Activated CD4-positive, alpha-beta T cell treated with anti-CD3 and anti-CD28 coated beads, Interleukin-2, amount 50 U/mL, for 4 hours (primary cell): ENCODE measurements around the gene VENTX.
"Not testable (repeated sequence)": the region's sequence is repeated elsewhere in the genome, so short reads cannot be mapped to it uniquely, and the experiment has no call there.

Experiments used
- DNase-seq, 2 experiments: peaks; one replicate each; pipeline ENCODE4 v3.0.0-alpha.2; 2020

Gene VENTX

GRCh38 chr10:133258818-133259601 is 21.4 kb downstream of the VENTX start:
- DNase-seq: peak; percentile 87 to 89

- DNase-seq: no peak
Measured at GRCh38 chr10:133259602-133259989, 21.9 kb downstream of the VENTX start.

- DNase-seq: peak; percentile 48 to 57
Measured at GRCh38 chr10:133260895-133261725, 23.5 kb downstream of the VENTX start.

DNA sequence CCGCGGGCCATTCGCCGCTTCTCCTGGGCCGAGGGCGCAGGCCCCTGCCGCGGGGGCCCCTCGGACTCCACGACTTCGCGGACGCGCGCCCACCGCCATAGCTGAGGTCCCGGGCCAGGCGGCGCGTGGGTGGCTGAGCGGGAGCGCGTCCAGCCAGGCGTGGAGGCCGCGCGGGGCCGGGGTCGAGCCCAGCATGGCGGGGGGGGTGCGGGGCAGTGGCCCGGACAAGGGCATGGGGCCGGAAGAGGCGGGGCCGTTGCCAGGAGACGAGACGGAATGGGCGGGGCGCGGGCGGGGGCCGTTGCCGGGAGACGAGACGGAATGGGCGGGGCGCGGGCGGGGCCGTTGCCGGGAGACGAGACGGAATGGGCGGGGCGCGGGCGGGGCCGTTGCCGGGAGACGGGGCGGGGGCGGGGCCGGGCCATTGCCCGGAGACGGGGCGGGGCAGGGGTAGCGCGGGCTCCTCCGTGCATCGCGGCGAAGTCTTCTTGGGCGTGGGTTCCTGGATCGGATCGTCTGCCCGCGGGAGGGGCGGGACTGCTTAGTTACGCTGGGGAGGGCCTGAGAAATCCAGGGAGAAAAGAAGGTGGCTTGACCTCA is 24.2 kb downstream of the VENTX start:
- DNase-seq: peak; percentile 80 to 82

GRCh38 chr10:133262696-133263095 is 25.0 kb downstream of the VENTX start:
- no peak for DNase-seq

- DNase-seq: no peak
Measured at GRCh38 chr10:133263674-133264073, 26.0 kb downstream of the VENTX start.

- DNase-seq: no peak
Measured at GRCh38 chr10:133264461-133264860, 26.8 kb downstream of the VENTX start.

DNA sequence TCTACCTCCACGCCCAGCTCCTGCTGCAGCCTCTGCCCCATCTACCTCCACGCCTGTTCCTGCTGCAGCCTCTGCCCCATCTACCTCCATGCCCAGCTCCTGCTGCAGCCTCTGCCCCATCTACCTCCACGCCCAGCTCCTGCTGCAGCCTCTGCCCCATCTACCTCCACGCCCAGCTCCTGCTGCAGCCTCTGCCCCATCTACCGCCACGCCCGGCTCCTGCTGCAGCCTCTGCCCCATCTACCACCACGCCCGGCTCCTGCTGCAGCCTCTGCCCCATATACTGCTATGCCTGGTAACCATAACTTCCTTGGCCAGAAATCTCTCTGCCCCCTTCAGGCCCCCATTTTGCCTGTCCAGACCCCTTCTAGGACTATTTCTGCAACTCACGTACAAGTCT is 27.4 kb downstream of the VENTX start:
- not testable (repeated sequence) for DNase-seq

DNA sequence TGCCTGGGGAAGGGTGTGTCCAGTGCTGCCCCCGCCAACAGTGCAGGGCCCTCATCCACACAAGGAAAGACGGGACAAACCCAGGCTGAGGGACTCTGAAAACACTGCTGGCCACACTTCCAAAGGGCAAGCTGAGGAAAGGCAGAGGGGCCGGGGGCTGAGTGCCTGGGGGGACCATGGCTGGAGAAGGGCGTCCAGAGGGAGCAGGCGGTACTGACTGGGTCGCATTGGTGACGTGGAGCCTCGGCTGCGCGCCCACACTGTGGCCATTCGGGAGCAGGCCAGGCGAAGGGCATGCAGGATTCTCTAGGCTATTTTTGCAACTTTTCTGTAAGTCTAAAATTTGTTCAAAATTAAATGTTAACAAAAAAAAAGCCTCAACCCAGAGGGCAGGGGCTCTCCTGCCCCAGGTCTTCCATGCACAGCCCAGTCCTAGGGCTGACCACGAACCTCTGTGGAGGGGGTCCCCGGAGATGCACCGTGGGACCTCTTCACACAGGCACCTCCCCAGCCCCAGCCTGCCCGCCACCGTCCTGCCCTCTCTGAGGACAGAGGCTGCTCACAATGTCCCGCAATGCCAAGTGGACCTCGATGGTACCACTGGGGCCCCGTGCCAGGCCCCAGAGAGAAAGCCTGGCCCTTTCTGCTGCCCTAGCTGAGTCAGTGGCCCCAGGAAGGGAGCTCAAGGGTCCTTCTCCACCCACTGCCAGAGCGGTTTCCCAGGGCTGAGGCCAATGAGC is 28.6 kb downstream of the VENTX start:
- DNase-seq: no peak

- DNase-seq: no peak
Measured at GRCh38 chr10:133267293-133267692, 29.6 kb downstream of the VENTX start.

DNA sequence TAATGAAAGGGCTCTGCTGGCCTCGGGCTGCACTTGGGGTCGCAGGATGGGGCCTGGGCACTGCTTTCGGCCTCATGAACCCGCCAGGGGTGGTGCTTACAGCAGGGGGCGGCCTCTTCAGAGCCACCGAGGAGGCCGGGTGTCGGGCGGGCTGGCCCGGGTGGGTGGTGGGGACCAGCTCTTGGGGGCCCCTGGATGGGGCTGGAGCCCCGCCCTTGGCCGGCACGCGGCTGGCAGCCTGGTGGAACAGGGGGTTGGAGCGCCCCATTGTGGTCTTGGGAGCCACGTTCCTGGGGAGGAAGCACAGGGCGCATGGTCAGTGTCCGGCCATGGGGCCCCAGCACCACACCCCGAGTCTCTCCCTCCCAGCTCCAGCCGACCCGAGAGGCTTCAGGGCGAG is 30.2 kb downstream of the VENTX start:
- DNase-seq: no peak

- no peak for DNase-seq
Measured at GRCh38 chr10:133268532-133268931, 30.9 kb downstream of the VENTX start.

DNA sequence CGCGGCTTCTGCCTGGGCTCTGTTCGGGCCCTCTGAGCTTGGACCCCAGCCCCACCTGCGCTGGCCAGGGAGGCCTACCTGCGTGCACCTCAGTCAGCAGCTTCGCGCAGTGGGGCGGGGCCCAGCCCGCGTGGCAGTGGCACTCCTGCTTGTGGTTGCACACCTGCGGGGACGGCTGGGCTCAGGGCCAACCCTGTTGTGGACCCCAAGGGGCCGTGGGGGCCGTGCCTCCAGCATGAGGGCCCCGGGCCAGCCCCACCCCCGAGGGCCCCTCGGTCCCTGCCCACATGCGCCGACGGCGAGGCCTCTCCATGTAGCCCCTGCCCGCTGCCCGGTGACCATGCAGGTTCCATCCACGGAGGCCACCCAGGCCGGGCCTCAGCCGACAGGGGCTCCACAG is 31.7 kb downstream of the VENTX start:
- DNase-seq: no peak

DNA sequence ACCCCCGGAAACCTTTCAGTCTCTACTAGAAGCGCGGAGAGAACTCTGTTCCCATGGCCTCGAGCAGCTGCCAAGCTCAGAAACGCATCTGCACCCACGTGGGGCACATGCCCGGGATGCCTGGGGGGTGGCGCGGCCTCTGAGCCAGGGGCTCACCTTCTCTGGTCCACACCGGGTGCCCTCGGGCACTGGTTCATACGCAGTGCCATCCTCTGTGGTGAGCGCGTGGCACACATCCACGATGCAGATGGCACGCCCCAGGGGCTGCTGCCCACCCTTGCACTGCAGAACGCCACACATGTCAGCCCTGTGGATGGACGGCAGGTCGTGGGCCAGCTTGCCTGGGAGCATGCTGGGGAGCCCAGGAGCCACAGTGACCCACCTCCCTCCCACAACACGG is 32.5 kb downstream of the VENTX start:
- no peak for DNase-seq

DNA sequence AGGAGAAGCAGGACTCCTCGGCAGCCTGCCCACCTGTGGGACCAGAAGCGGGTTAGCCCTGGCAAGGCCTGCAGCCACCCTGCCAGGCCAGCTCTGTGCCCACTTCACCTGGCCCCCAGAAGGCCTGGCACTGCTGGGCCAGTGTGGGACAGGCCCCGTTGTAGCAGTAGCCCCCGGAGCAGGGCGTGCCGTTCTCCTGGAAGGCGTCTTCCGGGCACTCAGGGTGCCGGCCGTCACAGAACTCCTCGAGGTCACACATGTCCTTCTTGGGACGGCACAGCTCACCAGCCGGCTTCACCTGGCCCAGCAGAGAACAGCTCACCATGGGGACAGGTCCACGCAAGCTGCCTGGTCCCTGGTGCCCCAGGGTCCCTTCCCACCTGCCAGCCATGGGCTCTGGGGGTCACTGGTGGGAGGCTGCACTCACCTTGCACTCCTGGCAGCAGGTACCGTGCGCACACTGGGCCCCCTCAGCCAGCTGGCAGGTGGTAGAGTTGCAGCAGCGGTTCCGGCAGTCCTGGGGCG is 33.2 kb downstream of the VENTX start:
- no peak for DNase-seq

GRCh38 chr10:133271521-133272300 is 34.1 kb downstream of the VENTX start:
- DNase-seq: no peak

DNA sequence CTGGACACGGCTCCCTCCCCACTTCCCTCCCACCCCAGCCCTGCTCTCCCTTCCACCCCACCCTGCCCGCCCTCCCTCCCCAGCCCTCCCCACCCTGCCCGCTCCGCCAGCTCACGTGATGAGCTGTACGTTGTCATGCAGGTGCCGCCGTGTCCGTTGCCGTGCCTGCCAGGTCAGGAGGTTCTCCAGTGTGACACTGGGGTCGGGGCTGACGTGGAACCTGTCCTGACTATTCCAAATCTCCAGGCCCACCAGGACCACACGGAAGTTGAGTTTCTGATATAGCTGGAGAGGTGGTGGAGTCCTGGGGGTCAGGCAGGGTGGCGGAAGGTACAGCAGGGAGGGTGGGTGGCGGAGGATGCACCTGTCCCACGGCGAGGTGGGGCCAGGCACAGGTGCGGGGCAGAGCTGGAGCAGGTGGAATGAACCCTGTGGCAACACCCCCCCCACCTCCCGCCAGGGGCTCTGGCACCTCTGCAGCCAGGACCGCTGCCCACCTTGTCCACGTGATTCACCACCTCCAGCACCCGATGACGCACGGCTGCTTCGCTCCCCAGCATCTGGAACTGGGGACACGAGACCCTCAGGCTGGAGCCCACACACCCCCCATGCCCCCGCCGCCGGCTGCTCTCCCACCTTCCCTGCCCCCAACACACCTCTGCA is 34.8 kb downstream of the VENTX start:
- DNase-seq: no peak

DNA sequence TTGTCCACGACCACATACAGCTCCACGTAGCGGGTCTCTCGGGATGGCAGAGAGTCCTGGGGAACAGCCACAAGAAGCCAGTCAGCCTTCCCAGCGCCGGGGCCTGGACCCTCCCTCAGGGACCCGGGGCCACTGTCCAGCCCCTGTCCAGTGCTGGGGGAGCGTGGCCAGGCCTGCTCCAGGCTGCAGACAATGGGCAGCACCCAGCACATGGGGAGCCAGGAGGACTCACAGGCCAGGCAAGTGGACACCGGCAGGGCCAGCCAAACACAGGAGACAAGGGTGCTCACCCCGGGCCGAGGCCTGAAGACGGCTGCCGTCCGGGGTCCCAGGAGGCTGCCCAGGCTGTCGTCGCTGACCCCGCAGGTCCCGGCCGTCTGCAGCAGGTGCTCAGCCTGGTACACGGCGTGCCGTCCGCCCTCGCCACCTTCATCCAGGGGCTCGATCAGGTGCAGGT is 35.3 kb downstream of the VENTX start:
- no peak for DNase-seq

GRCh38 chr10:133273534-133274143 is 36.0 kb downstream of the VENTX start:
- DNase-seq: no peak

- DNase-seq: peak; percentile 80 to 82
Measured at GRCh38 chr10:133274751-133275683, 37.4 kb downstream of the VENTX start.
